ENCODE measurements around the gene MYH10. TPM values are rescaled to one million over a fixed set of nuclear protein-coding genes. Genes with fewer than 3 reads are reported as not detected.

Gene MYH10
- total and polyA plus RNA-seq, 7 donors: 1.8 to 34.2 (median 1.9) TPM

- no peak overlapping the region for H3K4me3 ChIP-seq
- intact Hi-C loops (cut with DNase I): no loop called here
- H3K27me3 ChIP-seq (ENCODE audit: insufficient read depth in 3 of 3, low read length in 2 of 3): no peaks in the 10 kb centered on the region
- DNase-seq (no peak), ATAC-seq (no peak)
- no peak overlapping the region for H3K27ac ChIP-seq
- H3K36me3 ChIP-seq (ENCODE audit: insufficient read depth in 1 of 2, low read depth in 1 of 2): peaks cover 0 to 19% of the 10 kb centered on the region in 2 donors
- H3K9me3 ChIP-seq: no peaks in the 10 kb centered on the region
- 83 to 85% (median 84%) methylated on average over 17 of the region's 17 CpGs for WGBS, 3 donors
- no peak for TF ChIP-seq CTCF (IDR thresholded peaks at IDR 0.05)
- no peaks in the 10 kb centered on the region for H3K4me1 ChIP-seq
Observed at GRCh38 chr17:8490256-8491023, 140.1 kb downstream of the MYH10 start.

- H3K4me3 ChIP-seq: no peak overlapping the region
- intact Hi-C loops (cut with DNase I): no loop called here
- H3K9me3 ChIP-seq: no peaks in the 10 kb centered on the region
- no peak overlapping the region for H3K27ac ChIP-seq
- no peak for DNase-seq
- peaks cover 0 to 19% of the 10 kb centered on the region in 2 donors for H3K36me3 ChIP-seq (ENCODE audit: insufficient read depth in 1 of 2, low read depth in 1 of 2)
- ATAC-seq: no peak
- H3K4me1 ChIP-seq: no peaks in the 10 kb centered on the region
- no peak for TF ChIP-seq CTCF (IDR thresholded peaks at IDR 0.05)
- no peaks in the 10 kb centered on the region for H3K27me3 ChIP-seq (ENCODE audit: insufficient read depth in 3 of 3, low read length in 2 of 3)
- WGBS, 3 donors: 86 to 89% (median 87%) methylated on average over 3 of the region's 3 CpGs
Observed at GRCh38 chr17:8489841-8490240, 140.7 kb downstream of the MYH10 start.

GRCh38 chr17:8488901-8489300 lies 141.6 kb downstream of the MYH10 start:
- peak; percentile 64 to 87 (median 68) for ATAC-seq
- TF ChIP-seq CTCF (IDR thresholded peaks at IDR 0.05): no peak
- Histone ChIP-seq H3K27me3 (ENCODE audit: insufficient read depth in 3 of 3, low read length in 2 of 3) (no peaks in the 10 kb centered on the region), H3K27ac (no peak overlapping the region), H3K4me1 (no peaks in the 10 kb centered on the region), H3K36me3 (ENCODE audit: insufficient read depth in 1 of 2, low read depth in 1 of 2) (peaks cover 0 to 19% of the 10 kb centered on the region in 2 donors), H3K9me3 (no peaks in the 10 kb centered on the region), H3K4me3 (no peak overlapping the region)
- intact Hi-C loops (cut with DNase I): no loop called here
- peak; percentile 72 to 76 for DNase-seq
- WGBS, 3 donors: 28 to 49% (median 34%) methylated on average over 4 of the region's 4 CpGs

- Histone ChIP-seq H3K36me3 (ENCODE audit: insufficient read depth in 1 of 2, low read depth in 1 of 2) (peaks cover 0 to 19% of the 10 kb centered on the region in 2 donors), H3K27me3 (ENCODE audit: insufficient read depth in 3 of 3, low read length in 2 of 3) (no peaks in the 10 kb centered on the region), H3K9me3 (no peaks in the 10 kb centered on the region), H3K4me1 (no peaks in the 10 kb centered on the region), H3K4me3 (no peak overlapping the region), H3K27ac (no peak overlapping the region)
- whole genome bisulfite sequencing, 3 donors: 91 to 94% (median 94%) methylated on average over 6 of the region's 6 CpGs
- DNase-seq: no peak
- ATAC-seq: no peak
- intact Hi-C loops (cut with DNase I): no loop called here
- no peak for TF ChIP-seq CTCF (IDR thresholded peaks at IDR 0.05)
Observed at GRCh38 chr17:8488491-8488890, 142.0 kb downstream of the MYH10 start.

GRCh38 chr17:8487743-8488142 lies 142.8 kb downstream of the MYH10 start:
- 95 to 98% (median 98%) methylated on average over 5 of the region's 5 CpGs for WGBS, 3 donors
- no peak for ATAC-seq
- Histone ChIP-seq H3K4me3 (no peak overlapping the region), H3K27me3 (ENCODE audit: insufficient read depth in 3 of 3, low read length in 2 of 3) (no peaks in the 10 kb centered on the region), H3K36me3 (ENCODE audit: insufficient read depth in 1 of 2, low read depth in 1 of 2) (peaks cover 0 to 16% of the 10 kb centered on the region in 2 donors), H3K27ac (no peak overlapping the region), H3K9me3 (no peaks in the 10 kb centered on the region), H3K4me1 (no peaks in the 10 kb centered on the region)
- intact Hi-C loops (cut with DNase I): no loop called here
- no peak for TF ChIP-seq CTCF (IDR thresholded peaks at IDR 0.05)
- no peak for DNase-seq

Data from psoas muscle (tissue), 8 donors.